Subcutaneous adipose tissue (tissue), 4 donors: ENCODE measurements around the gene RIMKLA. TPM values are rescaled to one million over a fixed set of nuclear protein-coding genes. Genes with fewer than 3 reads are reported as not detected.

ENCODE experiments used
- CTCF ChIP-seq: fragments of 450-650 bp; IDR thresholded peaks from one replicate; pipeline ENCODE4 v1.5.1; 2016; ENCODE audit warnings: low read depth, mild to moderate bottlenecking, control low read depth, antibody characterized with exemption, moderate library complexity
- total RNA-seq, 4 donors: library from RNA; depleted of rRNA; stranded (reverse); fragments of >200 nt; gene quantifications; one replicate each; pipeline ENCODE4 v1.1.0, GENCODE V29; 2016

The RIMKLA gene
- total RNA-seq, 4 donors from 2014 or later: 0.16 to 0.22 (median 0.18) TPM

- no peak for TF ChIP-seq CTCF
Observed at GRCh38 chr1:42359466-42359865, 21.1 kb upstream of the RIMKLA start.

- no peak for TF ChIP-seq CTCF
Observed at GRCh38 chr1:42364089-42364488, 16.5 kb upstream of the RIMKLA start.

- no peak for TF ChIP-seq CTCF
Observed at GRCh38 chr1:42364542-42364941, 16.1 kb upstream of the RIMKLA start.

- no peak for TF ChIP-seq CTCF
Observed at GRCh38 chr1:42365118-42365517, 15.5 kb upstream of the RIMKLA start.

GRCh38 chr1:42368096-42368795 is 12.3 kb upstream of the RIMKLA start:
- TF ChIP-seq CTCF: no peak

- no peak for TF ChIP-seq CTCF
Observed at GRCh38 chr1:42369471-42369870, 11.1 kb upstream of the RIMKLA start.

GRCh38 chr1:42370876-42371549 is 9.6 kb upstream of the RIMKLA start:
- no peak for TF ChIP-seq CTCF
